GM18517 (cell line): ENCODE results near the gene LEFTY1.

ENCODE experiments used
- ATAC-seq: cut with Tn5 transposase; IDR thresholded peaks from one replicate; pipeline ENCODE4 v1.9.1; 2021; ENCODE audit warnings: mild to moderate bottlenecking, moderate library complexity; ENCODE audit not compliant: unreplicated experiment

LEFTY1 gene

DNA sequence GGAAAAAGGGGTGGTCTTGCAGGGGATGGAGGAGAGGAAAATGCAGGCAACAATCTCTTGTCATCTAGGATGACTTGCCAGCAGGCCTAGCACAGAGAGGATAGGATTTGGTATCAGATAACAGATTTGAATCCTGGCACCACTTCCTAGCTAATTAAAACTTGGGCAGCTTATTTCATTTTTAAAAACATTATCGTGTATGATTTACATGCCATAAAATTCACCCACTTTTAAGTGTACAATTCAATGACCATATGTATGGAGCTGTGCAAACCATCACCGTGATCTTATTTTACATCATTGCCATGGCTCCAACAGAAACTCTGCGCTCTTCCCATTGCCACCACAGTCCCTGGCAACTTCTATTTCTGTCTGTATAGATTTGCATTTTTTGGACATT, 28.2 kb upstream of the LEFTY1 start:
- no peak for ATAC-seq

DNA sequence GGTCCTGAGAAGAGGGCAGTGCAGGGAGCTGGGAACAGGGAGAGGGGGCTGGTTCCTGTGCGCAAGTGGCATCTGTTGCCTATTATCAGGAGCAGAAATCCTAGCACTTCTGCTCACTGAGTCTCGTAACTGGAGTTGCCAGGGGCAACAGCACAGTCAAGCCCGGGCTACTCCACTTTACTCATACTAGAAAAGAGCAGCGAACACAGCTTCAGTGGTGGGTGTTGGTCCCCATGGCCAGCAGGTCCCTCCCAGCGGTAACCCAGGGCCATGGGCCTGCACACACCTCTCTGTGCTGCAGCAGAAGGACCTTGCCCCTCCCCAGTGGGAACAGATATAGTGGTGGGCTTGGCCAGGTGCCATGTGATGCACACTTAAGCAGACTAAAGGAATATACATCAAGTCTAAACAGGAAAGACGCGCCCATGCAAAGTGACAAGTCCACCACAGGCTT, 26.6 kb upstream of the LEFTY1 start:
- no peak for ATAC-seq

DNA sequence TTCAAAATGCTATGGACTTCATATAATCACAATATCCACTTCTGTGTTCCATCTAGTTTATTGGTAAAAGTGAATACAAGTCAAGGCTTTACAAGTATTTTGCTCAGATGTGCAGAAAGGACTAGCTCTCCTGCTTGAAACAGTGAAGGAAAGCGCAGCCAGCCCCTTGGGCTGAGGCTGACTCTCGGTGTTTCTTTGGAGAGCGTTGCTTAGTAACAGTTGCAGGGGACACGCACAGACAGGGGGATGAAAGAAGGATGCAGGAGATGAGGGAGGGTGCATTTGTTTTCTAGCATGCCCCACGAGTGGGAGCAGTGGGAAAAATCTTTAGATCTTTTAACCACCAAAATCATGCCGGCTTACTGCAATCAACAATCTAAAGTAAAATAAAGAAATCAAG, 26.0 kb upstream of the LEFTY1 start:
- no peak for ATAC-seq

- no peak for ATAC-seq
Observed at GRCh38 chr1:225914391-225914790, 25.4 kb upstream of the LEFTY1 start.

GRCh38 chr1:225911191-225912130, 22.5 kb upstream of the LEFTY1 start:
- no peak for ATAC-seq

DNA sequence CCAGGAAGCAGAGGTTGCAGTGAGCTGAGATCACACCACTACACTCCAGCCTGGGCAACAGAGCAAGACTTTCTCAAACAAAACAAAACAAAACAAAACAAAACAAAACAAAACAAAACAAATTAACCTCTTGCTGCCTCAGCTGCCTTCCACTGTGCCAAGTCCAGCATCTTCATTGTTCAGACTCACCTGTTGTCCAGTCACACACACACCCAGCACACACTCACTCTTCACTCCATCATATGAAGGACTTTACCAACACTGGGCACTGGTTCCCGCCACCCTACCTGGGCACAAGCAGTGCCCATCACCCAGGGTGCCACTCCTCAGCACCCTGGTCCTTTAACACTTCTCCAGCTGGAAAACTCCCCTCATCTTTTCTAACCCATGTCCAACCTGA, 20.5 kb upstream of the LEFTY1 start:
- no peak for ATAC-seq

GRCh38 chr1:225908773-225909172, 19.8 kb upstream of the LEFTY1 start:
- ATAC-seq, result no peak

DNA sequence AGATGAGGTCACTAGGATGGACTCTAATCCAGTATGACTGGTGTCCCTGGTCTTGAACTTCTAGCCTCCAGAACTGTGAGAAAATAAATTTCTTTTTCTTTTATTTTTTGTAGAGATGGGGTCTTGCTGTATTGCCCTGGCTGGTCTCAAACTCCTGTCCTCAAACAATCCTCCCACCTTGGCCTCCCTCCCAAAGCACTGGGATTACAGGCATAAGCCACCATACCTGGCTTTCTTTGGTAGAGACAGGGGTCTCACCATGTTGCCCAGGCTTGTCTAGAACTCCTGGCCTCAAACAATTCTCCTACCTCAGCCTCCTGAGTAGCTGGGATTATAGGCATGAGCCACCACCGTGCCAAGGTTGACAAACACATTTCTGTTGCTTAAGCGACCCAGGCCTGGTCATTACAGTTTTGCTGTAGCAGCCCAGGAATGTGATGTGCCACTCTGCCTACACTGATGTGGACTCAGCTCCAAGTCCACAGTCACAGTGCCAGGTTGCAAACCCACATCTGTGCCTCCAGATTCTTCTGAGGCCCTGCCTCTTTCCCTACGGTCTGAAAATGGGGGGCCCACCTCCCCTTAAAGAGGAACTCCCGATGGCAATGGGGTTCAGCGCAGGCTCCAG, 19.2 kb upstream of the LEFTY1 start:
- no peak for ATAC-seq

DNA sequence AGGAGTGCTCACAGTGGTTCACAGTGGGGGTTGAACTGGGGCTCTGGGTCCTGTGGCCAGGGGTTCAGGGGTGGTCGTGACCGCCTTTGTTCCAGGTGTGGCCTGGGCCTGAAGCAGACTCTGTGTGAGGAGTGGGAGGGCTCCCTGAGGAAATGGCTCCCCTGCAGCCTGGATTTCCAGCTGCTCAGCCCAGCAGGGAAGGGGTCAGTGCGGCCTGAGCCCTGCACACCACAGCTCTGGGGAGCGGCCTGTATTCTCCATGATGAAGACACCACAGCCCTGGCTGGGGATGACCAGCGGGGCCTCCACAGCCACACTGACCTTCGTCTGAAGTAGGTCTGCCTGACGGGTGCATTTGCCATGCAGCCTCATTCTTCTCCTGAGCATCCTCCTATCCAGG, 18.4 kb upstream of the LEFTY1 start:
- ATAC-seq, result no peak

GRCh38 chr1:225906467-225906866, 17.5 kb upstream of the LEFTY1 start:
- no peak for ATAC-seq

DNA sequence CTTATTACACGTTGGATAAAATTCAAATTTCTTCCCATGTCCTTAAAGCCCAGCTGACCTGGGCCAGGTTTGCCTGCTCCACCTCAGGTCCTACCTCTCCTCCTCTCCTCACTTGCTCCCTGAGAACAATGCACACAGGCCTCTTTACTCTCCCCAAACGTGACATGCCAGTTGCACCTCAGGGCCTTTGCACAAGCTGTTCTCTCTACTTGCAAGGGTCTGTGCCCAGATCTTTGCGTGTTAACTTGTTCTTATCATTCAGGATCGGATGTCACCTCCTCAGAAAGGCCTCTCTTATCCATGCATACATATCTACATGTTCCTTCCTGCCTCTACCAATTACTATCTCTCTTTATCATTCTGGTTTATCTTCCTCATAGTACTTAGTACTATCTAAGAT, 14.7 kb upstream of the LEFTY1 start:
- ATAC-seq, result no peak

GRCh38 chr1:225899044-225899925, 10.3 kb upstream of the LEFTY1 start:
- no peak for ATAC-seq

- ATAC-seq, result no peak
Observed at GRCh38 chr1:225897595-225898514, 8.9 kb upstream of the LEFTY1 start.

DNA sequence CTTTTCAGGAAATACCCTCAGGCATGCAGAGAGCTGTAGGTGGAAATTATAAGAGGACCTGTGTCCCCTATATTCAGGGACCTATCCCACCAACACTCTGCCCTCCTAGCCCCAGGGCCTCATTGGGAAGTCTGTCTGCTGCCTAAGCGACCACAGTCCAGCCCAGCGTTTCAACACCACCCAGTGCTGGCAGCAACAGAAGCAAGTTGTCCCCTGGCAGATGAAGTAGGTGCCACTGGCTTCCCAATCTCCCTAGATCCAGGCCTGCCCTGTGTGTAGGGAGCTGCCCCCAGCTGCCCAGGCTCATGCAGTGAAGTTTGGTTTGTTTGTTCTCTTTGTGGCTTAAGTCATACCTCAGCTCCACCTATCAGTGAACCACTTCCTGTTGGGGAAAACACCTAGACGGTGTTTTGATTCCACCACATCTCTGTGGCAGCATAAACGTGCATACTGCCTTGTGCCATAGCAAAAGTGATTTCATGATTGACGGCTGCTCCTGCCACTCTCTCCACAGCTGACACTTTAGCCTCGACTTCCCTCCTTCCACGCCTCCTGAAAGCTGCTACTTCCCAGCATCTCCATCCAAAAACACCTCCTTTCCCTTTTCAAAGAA, 8.1 kb upstream of the LEFTY1 start:
- peak; percentile 100 for ATAC-seq

DNA sequence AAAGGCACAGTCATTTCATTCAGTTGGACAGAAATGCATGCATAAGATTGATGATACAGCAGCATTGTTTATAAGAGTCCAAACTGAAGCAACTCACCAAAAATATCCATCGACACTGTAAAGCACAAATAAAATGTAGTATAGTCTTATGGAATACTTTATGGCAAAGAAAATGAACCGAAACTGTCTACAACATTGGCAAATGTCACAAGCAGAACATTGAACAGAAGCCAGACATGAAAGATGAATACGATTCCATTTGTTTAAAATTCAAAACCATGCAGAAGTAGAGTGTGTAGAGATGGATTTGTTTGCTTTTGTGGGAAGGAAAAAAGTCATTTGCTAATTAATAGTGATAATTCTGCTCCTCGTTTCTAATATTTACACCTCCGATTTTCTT, 7.5 kb upstream of the LEFTY1 start:
- no peak for ATAC-seq

GRCh38 chr1:225892307-225892706, 3.4 kb upstream of the LEFTY1 start:
- ATAC-seq, result no peak

- ATAC-seq, result no peak
Observed at GRCh38 chr1:225891229-225891972, 2.5 kb upstream of the LEFTY1 start.

GRCh38 chr1:225890346-225891228, 1.6 kb upstream of the LEFTY1 start:
- ATAC-seq, result no peak
